DMS 273 (cell line): ENCODE results near the gene UPF2.

Source experiments
- DNase-seq: peaks from one replicate; lab custom pipeline; 2025; ENCODE audit not compliant: unreplicated experiment; lab: John Stamatoyannopoulos, UW

Gene UPF2

GRCh38 chr10:11870461-11870780 is 172.2 kb downstream of the UPF2 start:
- no peak for DNase-seq
